ENCODE data around the gene NAALADL2. TPM values are rescaled to one million over a fixed set of nuclear protein-coding genes. Genes with fewer than 3 reads are reported as not detected.

Gene NAALADL2
- polyA plus RNA-seq, 3 donors: not detected

DNA sequence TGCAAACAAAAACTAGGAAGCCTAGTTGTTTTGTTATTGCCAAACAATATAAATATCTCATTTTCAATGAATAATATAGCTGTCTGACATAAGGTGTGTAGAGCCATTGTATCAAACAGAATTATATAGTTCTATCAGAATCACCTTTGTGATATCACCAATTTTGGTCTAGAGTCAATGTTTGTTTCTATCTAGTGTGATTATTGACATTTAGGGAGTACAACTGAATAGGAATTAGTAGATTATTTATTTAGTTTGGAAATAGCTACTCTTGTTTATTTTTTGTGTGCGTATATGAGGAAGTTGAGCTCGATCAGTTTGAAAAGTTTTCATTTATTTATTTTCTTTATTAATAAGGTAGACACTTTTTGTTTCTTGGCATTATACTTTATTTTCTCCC lies 389.7 kb downstream of the NAALADL2 start:
- no peaks in the 10 kb centered on the region for H3K36me3 ChIP-seq (replicated peaks in 1 of 2; ENCODE audit: control insufficient read depth in 1 of 2, insufficient read depth in 2 of 2, low read length in 2 of 2)
- H3K4me1 Mint-ChIP-seq: no peaks in the 10 kb centered on the region
- no peak overlapping the region for H3K27ac Mint-ChIP-seq
- intact Hi-C loops (cut with micrococcal nuclease): no loop called here
- no peak overlapping the region for H3K4me3 Mint-ChIP-seq
- no peaks in the 10 kb centered on the region for H3K27me3 Mint-ChIP-seq (ENCODE audit: low read depth in 3 of 3)
- no peak overlapping the region for H2AFZ ChIP-seq (ENCODE audit: insufficient read depth, low read depth, low read length, poor library complexity, severe bottlenecking)
- peaks cover 0 to 6% of the 10 kb centered on the region in 2 donors for H3K9me3 ChIP-seq (replicated peaks in 1 of 2; ENCODE audit: control insufficient read depth in 1 of 2, insufficient read depth in 1 of 2, low read length in 2 of 2)
- peaks cover 0 to 7% (median 3%) of the 10 kb centered on the region in 7 donors for H3K9me3 Mint-ChIP-seq
- no peaks in the 10 kb centered on the region for H3K4me1 ChIP-seq (ENCODE audit: control insufficient read depth in 1 of 2, insufficient read depth in 2 of 2, low read length in 2 of 2)
- no peaks in the 10 kb centered on the region for H3K79me2 ChIP-seq (ENCODE audit: insufficient read depth, low read length)
- H3K9ac ChIP-seq (ENCODE audit: insufficient read depth, low read length, poor library complexity, severe bottlenecking): no peak overlapping the region
- no peaks in the 10 kb centered on the region for H3K27me3 ChIP-seq (ENCODE audit: control insufficient read depth in 2 of 2, insufficient read depth in 2 of 2, low read length in 2 of 2)
- no peaks in the 10 kb centered on the region for H3K36me3 Mint-ChIP-seq
- H3K4me3 ChIP-seq (replicated peaks in 1 of 3; ENCODE audit: low read depth in 2 of 3, low read length in 3 of 3): no peak overlapping the region
- no peak overlapping the region for H3K27ac ChIP-seq (ENCODE audit: low read depth in 1 of 2, low read length in 2 of 2)
- WGBS (ENCODE audit: insufficient coverage): no CpG with 5 or more reads among the region's 2 CpGs
- H4K20me1 ChIP-seq (ENCODE audit: insufficient read depth, low read length): no peaks in the 10 kb centered on the region
- no peak overlapping the region for H3K4me2 ChIP-seq (replicated peaks; ENCODE audit: extremely low read depth, low read length, poor library complexity, severe bottlenecking)
- TF ChIP-seq, protein P1, sequence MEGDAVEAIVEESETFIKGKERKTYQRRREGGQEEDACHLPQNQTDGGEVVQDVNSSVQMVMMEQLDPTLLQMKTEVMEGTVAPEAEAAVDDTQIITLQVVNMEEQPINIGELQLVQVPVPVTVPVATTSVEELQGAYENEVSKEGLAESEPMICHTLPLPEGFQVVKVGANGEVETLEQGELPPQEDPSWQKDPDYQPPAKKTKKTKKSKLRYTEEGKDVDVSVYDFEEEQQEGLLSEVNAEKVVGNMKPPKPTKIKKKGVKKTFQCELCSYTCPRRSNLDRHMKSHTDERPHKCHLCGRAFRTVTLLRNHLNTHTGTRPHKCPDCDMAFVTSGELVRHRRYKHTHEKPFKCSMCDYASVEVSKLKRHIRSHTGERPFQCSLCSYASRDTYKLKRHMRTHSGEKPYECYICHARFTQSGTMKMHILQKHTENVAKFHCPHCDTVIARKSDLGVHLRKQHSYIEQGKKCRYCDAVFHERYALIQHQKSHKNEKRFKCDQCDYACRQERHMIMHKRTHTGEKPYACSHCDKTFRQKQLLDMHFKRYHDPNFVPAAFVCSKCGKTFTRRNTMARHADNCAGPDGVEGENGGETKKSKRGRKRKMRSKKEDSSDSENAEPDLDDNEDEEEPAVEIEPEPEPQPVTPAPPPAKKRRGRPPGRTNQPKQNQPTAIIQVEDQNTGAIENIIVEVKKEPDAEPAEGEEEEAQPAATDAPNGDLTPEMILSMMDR (IDR thresholded peaks at IDR 0.05): no peak
- no peak for DNase-seq

DNA sequence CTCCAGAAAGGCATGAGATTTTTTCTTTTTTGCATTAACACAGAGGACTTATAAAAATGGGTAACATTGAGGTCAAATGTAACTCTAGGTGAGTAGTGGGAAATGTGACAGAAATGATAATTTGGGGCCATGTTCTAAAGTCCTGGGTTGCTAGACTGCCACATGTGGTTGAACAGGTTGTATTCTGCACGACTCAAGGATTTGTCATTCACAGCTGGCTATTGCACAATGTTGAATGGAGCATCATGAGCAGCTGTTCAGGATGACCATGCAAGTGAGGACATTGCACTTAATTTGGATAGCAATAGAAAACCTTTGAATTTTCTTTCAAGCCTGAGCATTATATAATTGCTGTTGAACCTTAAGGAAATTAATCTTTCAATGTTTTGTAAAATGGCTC lies 396.6 kb downstream of the NAALADL2 start:
- Histone ChIP-seq H3K4me1 (ENCODE audit: control insufficient read depth in 1 of 2, insufficient read depth in 2 of 2, low read length in 2 of 2) (no peaks in the 10 kb centered on the region), H3K4me2 (replicated peaks; ENCODE audit: extremely low read depth, low read length, poor library complexity, severe bottlenecking) (no peak overlapping the region), H2AFZ (ENCODE audit: insufficient read depth, low read depth, low read length, poor library complexity, severe bottlenecking) (no peak overlapping the region), H3K9me3 (replicated peaks in 1 of 2; ENCODE audit: control insufficient read depth in 1 of 2, insufficient read depth in 1 of 2, low read length in 2 of 2) (no peaks in the 10 kb centered on the region), H4K20me1 (ENCODE audit: insufficient read depth, low read length) (no peaks in the 10 kb centered on the region), H3K9ac (ENCODE audit: insufficient read depth, low read length, poor library complexity, severe bottlenecking) (no peak overlapping the region), H3K79me2 (ENCODE audit: insufficient read depth, low read length) (no peaks in the 10 kb centered on the region), H3K4me3 (replicated peaks in 1 of 3; ENCODE audit: low read depth in 2 of 3, low read length in 3 of 3) (no peak overlapping the region), H3K27ac (ENCODE audit: low read depth in 1 of 2, low read length in 2 of 2) (no peak overlapping the region), H3K36me3 (replicated peaks in 1 of 2; ENCODE audit: control insufficient read depth in 1 of 2, insufficient read depth in 2 of 2, low read length in 2 of 2) (no peaks in the 10 kb centered on the region), H3K27me3 (ENCODE audit: control insufficient read depth in 2 of 2, insufficient read depth in 2 of 2, low read length in 2 of 2) (no peaks in the 10 kb centered on the region)
- Mint-ChIP-seq H3K27ac (no peak overlapping the region), H3K27me3 (ENCODE audit: low read depth in 3 of 3) (no peaks in the 10 kb centered on the region), H3K4me1 (no peaks in the 10 kb centered on the region), H3K9me3 (peaks cover 0 to 6% (median 2%) of the 10 kb centered on the region in 7 donors), H3K36me3 (no peaks in the 10 kb centered on the region), H3K4me3 (no peak overlapping the region)
- intact Hi-C loops (cut with micrococcal nuclease): no loop called here
- 56% methylated on average over 1 of the region's 1 CpG for WGBS (ENCODE audit: insufficient coverage)
- no peak for DNase-seq
- TF ChIP-seq, protein P1 (IDR thresholded peaks at IDR 0.05): no peak

All from CD14-positive monocyte (primary cell).